ENCODE measurements around the gene BDKRB2. TPM values are rescaled to one million over a fixed set of nuclear protein-coding genes. Genes with fewer than 3 reads are reported as not detected.

The BDKRB2 gene
- total RNA-seq = 43.4 and 49.1 TPM in 2 replicates

GRCh38 chr14:96204151-96205058 lies at the start of gene BDKRB2:
Gene BDKRB2, plus strand, starts transcription at chr14:96204839. Its CDS starts 32,269 bp downstream, at chr14:96237108.

GRCh38 chr14:96255501-96256366 lies 51.1 kb downstream of the BDKRB2 start, which contains the start of gene BDKRB1:
Gene BDKRB1, plus strand, starts transcription at chr14:96256210. Its CDS starts 7,473 bp downstream, at chr14:96263683.

Other genes with a start within 250 kb of the BDKRB2 start
- gene C14orf132, start 165.5 kb upstream of the BDKRB2 start, total RNA-seq = 22.0 and 50.3 TPM in 2 replicates
- 4.8 and 53.3 TPM in 2 replicates for gene BDKRB1, start 51.4 kb downstream of the BDKRB2 start, total RNA-seq
- 8.1 and 14.0 TPM in 2 replicates for gene ATG2B, start 158.5 kb downstream of the BDKRB2 start, total RNA-seq
- 16.1 and 23.0 TPM in 2 replicates for gene GSKIP, start 158.7 kb downstream of the BDKRB2 start, total RNA-seq
- 0.64 and 1.8 TPM in 2 replicates for gene AK7, start 187.3 kb downstream of the BDKRB2 start, total RNA-seq